ENCODE data around the gene ALDH1A1.

The ALDH1A1 gene

DNA sequence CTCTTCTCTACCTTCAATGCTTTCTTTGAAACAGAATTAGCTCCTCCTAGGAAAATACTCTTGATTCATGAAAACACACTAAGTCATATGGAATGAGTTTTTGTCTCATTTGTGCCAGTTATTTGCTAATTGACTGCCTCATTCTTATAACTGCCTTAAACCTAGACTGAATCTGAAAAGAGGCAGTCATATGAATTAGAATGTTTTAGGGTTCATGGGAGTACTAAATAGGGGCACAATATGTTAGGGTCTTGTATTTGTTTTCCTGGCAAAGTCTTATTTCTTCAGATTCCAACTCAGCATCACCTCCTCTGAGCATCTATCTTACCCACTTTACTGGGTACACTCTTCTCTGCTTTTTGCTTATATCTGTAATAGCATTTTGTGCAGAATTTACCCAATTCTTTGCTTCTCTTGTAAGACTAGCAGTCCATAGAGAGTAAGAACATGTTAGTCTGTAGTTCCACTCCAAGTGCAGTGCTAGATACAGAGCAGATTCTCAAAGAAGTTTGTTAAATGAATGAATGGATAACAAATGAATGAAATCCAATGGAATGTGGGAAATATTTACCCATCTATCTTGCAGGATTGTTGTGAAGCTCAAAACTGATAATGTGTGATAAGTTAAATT is 43.9 kb upstream of the ALDH1A1 start:
- Histone ChIP-seq H3K4me2 (no peak overlapping the region), H3K9ac (no peak overlapping the region), H3K79me2 (ENCODE audit: insufficient read depth, low read depth) (no peaks in the 10 kb centered on the region), H3K36me3 (ENCODE audit: insufficient read depth) (no peaks in the 10 kb centered on the region), H3K27me3 (ENCODE audit: insufficient read depth, low read depth) (no peaks in the 10 kb centered on the region), H3K4me1 (ENCODE audit: low read depth, poor library complexity, severe bottlenecking) (no peaks in the 10 kb centered on the region), H2AFZ (ENCODE audit: low read depth) (no peak overlapping the region), H3K4me3 (IDR thresholded peaks at IDR 0.05; ENCODE audit: insufficient read depth, low read depth, low read length) (no peak overlapping the region), H4K20me1 (ENCODE audit: insufficient read depth) (no peaks in the 10 kb centered on the region), H3K27ac (no peak overlapping the region)
- TF ChIP-seq, protein P1, sequence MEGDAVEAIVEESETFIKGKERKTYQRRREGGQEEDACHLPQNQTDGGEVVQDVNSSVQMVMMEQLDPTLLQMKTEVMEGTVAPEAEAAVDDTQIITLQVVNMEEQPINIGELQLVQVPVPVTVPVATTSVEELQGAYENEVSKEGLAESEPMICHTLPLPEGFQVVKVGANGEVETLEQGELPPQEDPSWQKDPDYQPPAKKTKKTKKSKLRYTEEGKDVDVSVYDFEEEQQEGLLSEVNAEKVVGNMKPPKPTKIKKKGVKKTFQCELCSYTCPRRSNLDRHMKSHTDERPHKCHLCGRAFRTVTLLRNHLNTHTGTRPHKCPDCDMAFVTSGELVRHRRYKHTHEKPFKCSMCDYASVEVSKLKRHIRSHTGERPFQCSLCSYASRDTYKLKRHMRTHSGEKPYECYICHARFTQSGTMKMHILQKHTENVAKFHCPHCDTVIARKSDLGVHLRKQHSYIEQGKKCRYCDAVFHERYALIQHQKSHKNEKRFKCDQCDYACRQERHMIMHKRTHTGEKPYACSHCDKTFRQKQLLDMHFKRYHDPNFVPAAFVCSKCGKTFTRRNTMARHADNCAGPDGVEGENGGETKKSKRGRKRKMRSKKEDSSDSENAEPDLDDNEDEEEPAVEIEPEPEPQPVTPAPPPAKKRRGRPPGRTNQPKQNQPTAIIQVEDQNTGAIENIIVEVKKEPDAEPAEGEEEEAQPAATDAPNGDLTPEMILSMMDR (conservative IDR thresholded peaks at IDR 0.05; ENCODE audit: low read depth, low read length), result no peak

DNA sequence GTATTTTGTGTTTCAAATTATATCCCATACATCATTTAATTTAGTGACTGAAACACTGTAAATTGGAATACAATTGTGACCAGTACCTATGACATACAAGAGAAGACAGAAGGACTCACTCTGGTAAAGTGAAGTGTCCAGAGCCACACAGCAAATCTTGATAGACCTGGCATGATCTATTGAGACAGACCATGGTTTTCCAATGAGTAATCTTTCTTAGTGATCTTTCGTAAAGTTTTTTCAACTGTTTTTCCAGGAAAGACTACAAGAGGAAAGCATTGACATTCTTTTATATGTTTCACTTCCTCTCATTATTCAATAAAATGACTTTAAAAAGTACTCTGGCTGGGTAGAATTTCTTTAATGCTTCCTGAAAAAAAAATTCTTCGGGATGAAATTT is 43.3 kb upstream of the ALDH1A1 start:
- no peak overlapping the region for H3K4me3 ChIP-seq (IDR thresholded peaks at IDR 0.05; ENCODE audit: insufficient read depth, low read depth, low read length)
- H3K4me2 ChIP-seq, result no peak overlapping the region
- no peaks in the 10 kb centered on the region for H3K36me3 ChIP-seq (ENCODE audit: insufficient read depth)
- no peaks in the 10 kb centered on the region for H4K20me1 ChIP-seq (ENCODE audit: insufficient read depth)
- H3K4me1 ChIP-seq (ENCODE audit: low read depth, poor library complexity, severe bottlenecking), result no peaks in the 10 kb centered on the region
- H3K27me3 ChIP-seq (ENCODE audit: insufficient read depth, low read depth), result no peaks in the 10 kb centered on the region
- no peaks in the 10 kb centered on the region for H3K79me2 ChIP-seq (ENCODE audit: insufficient read depth, low read depth)
- H3K9ac ChIP-seq, result no peak overlapping the region
- no peak overlapping the region for H3K27ac ChIP-seq
- H2AFZ ChIP-seq (ENCODE audit: low read depth), result no peak overlapping the region
- TF ChIP-seq, protein P1 (conservative IDR thresholded peaks at IDR 0.05; ENCODE audit: low read depth, low read length), result no peak

DNA sequence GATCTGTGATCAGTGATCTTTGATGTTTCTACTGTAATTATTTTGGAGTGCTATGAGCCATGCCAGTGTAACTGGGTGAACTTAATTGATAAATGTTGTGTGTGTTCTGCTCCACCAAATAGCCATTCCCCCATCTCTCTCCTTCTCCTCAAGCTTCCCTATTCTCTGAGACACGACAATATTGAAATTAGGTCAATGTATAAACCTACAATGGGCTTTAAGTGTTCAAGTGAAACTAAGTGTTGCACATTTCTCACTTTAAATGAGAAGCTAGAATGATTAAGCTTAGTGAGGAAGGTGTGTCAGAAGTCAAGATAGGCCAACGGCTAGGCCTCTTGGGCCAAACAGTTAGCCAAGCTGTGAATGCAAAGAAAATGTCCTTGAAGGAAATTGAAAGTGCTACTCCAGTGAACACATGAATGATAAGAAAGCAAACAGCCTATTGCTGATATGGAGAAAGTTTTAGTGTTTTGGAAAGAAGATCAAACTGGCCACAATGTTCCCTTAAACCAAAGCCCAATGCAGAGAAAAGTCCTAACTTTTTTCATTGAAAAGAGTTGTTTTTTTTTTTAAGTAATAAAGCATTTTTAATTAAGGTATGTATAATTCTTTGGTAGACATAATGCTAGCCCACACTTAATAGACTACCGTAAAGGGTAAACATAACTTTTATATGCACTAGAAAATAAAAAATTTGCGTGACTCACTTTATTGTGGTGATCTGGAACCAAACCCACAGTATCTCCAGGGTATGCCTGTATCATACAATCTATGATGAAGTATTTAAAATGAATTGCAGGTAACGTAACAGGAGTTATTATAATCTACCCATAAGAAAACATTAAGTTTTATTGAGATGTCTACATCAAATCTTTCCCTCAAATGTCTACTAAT is 42.5 kb upstream of the ALDH1A1 start:
- H3K27me3 ChIP-seq (ENCODE audit: insufficient read depth, low read depth), result no peaks in the 10 kb centered on the region
- H3K36me3 ChIP-seq (ENCODE audit: insufficient read depth), result no peaks in the 10 kb centered on the region
- TF ChIP-seq, protein P1 (conservative IDR thresholded peaks at IDR 0.05; ENCODE audit: low read depth, low read length), result no peak
- H3K4me2 ChIP-seq, result no peak overlapping the region
- H4K20me1 ChIP-seq (ENCODE audit: insufficient read depth), result no peaks in the 10 kb centered on the region
- no peaks in the 10 kb centered on the region for H3K4me1 ChIP-seq (ENCODE audit: low read depth, poor library complexity, severe bottlenecking)
- no peak overlapping the region for H3K9ac ChIP-seq
- H3K4me3 ChIP-seq (IDR thresholded peaks at IDR 0.05; ENCODE audit: insufficient read depth, low read depth, low read length), result no peak overlapping the region
- no peak overlapping the region for H2AFZ ChIP-seq (ENCODE audit: low read depth)
- H3K79me2 ChIP-seq (ENCODE audit: insufficient read depth, low read depth), result no peaks in the 10 kb centered on the region
- H3K27ac ChIP-seq, result no peak overlapping the region

DNA sequence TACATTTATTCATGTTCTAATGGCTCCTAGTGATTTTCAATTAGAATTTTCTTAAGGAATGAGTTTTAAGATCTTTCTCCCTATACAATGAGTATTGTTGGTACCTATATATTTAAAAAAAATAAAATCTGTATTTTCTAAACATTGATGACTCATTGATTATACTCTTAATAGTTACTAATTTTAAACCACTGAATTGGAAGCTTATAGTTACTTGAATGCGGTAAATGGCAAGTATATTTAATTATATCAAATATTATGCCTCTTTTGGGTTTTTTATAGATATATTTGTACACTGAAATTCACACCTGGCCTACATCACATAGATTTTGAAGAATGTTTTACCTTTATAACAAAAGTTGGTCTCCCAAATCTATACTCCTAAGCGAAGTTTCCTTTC is 38.9 kb upstream of the ALDH1A1 start:
- H4K20me1 ChIP-seq (ENCODE audit: insufficient read depth), result no peaks in the 10 kb centered on the region
- no peaks in the 10 kb centered on the region for H3K79me2 ChIP-seq (ENCODE audit: insufficient read depth, low read depth)

More for the DNA sequence above, 38.9 kb upstream of the ALDH1A1 start:
- Histone ChIP-seq H3K27ac (no peak overlapping the region), H3K9ac (no peak overlapping the region), H3K4me1 (ENCODE audit: low read depth, poor library complexity, severe bottlenecking) (no peaks in the 10 kb centered on the region), H3K36me3 (ENCODE audit: insufficient read depth) (no peaks in the 10 kb centered on the region), H3K4me2 (no peak overlapping the region), H3K4me3 (IDR thresholded peaks at IDR 0.05; ENCODE audit: insufficient read depth, low read depth, low read length) (no peak overlapping the region), H2AFZ (ENCODE audit: low read depth) (no peak overlapping the region), H3K27me3 (ENCODE audit: insufficient read depth, low read depth) (no peaks in the 10 kb centered on the region)
- TF ChIP-seq, protein P1 (conservative IDR thresholded peaks at IDR 0.05; ENCODE audit: low read depth, low read length), result no peak
